Peyer's patch (tissue), 4 donors: ENCODE results near the gene TRRAP.

Experiments used
- POLR2A ChIP-seq, 2 donors: fragments of 450-650 bp; IDR thresholded peaks; one replicate each; pipeline ENCODE4 v1.5.1; 2017; ENCODE audit warnings: antibody characterized with exemption in 2 of 2, mild to moderate bottlenecking in 2 of 2, moderate library complexity in 2 of 2
- TF ChIP-seq, protein P1 (sequence below), 6 experiments: fragments of 450-650 bp in 4 of 6; fragments of 200-600 bp in 2 of 6; sonication (generic) in 1 of 6; IDR thresholded peaks; one replicate each; pipeline ENCODE4 v1.5.1; 2017 to 2019; ENCODE audit warnings: antibody characterized with exemption in 6 of 6, mild to moderate bottlenecking in 3 of 6, moderate library complexity in 1 of 6

DNA sequence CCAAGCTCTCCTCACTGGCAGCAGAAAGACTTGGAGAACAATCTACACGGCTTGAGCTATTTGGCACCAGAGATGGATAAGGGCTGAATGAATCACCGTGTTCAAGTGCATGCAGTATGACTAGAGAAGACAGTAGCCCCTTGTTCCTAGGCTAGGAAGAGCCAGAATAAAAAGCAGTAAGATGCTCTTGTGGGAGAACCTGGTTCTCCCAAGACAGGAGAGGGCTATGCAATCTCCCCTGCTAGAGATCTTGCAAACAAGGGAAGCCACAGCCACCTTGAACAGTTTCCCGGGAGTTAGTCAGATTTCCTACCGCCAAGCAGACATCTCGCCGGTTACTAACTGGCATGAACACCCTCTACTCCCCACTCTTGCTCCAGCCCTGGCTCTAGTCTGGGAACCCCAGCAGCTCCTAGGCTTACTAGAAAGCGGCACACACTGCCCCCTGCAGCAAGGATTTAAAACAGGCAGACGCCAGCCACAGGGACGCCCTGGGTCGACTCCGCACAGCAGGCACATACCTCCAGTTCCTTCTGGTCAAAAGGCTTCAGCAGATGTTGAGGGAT lies 158.3 kb downstream of the TRRAP start:
- TF ChIP-seq, protein P1, sequence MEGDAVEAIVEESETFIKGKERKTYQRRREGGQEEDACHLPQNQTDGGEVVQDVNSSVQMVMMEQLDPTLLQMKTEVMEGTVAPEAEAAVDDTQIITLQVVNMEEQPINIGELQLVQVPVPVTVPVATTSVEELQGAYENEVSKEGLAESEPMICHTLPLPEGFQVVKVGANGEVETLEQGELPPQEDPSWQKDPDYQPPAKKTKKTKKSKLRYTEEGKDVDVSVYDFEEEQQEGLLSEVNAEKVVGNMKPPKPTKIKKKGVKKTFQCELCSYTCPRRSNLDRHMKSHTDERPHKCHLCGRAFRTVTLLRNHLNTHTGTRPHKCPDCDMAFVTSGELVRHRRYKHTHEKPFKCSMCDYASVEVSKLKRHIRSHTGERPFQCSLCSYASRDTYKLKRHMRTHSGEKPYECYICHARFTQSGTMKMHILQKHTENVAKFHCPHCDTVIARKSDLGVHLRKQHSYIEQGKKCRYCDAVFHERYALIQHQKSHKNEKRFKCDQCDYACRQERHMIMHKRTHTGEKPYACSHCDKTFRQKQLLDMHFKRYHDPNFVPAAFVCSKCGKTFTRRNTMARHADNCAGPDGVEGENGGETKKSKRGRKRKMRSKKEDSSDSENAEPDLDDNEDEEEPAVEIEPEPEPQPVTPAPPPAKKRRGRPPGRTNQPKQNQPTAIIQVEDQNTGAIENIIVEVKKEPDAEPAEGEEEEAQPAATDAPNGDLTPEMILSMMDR (IDR thresholded peaks at IDR 0.05): peak in 2 of 6 experiments; percentile 11 to 21
- no peak for TF ChIP-seq POLR2A (IDR thresholded peaks at IDR 0.05)
